GM19467 (cell line): ENCODE results near the gene ADAMTS16.

Experiments used
- ATAC-seq: cut with Tn5 transposase; IDR thresholded peaks from one replicate; pipeline ENCODE4 v1.9.1; 2021; ENCODE audit warnings: mild to moderate bottlenecking, moderate library complexity; ENCODE audit not compliant: unreplicated experiment

ADAMTS16 gene

GRCh38 chr5:5335700-5336264 is 195.7 kb downstream of the ADAMTS16 start:
- ATAC-seq, result no peak

- ATAC-seq, result no peak
Observed at GRCh38 chr5:5339257-5339656, 199.1 kb downstream of the ADAMTS16 start.

- ATAC-seq, result no peak
Observed at GRCh38 chr5:5340206-5340729, 200.1 kb downstream of the ADAMTS16 start.

- no peak for ATAC-seq
Observed at GRCh38 chr5:5341531-5342292, 201.6 kb downstream of the ADAMTS16 start.

GRCh38 chr5:5342784-5343183 is 202.7 kb downstream of the ADAMTS16 start:
- no peak for ATAC-seq

GRCh38 chr5:5343568-5343967 is 203.4 kb downstream of the ADAMTS16 start:
- ATAC-seq, result no peak

- no peak for ATAC-seq
Observed at GRCh38 chr5:5344051-5344571, 204.0 kb downstream of the ADAMTS16 start.

GRCh38 chr5:5344606-5345005 is 204.5 kb downstream of the ADAMTS16 start:
- no peak for ATAC-seq

GRCh38 chr5:5347442-5347841 is 207.3 kb downstream of the ADAMTS16 start:
- no peak for ATAC-seq

GRCh38 chr5:5348135-5348534 is 208.0 kb downstream of the ADAMTS16 start:
- ATAC-seq, result no peak

- no peak for ATAC-seq
Observed at GRCh38 chr5:5348576-5348975, 208.4 kb downstream of the ADAMTS16 start.

- no peak for ATAC-seq
Observed at GRCh38 chr5:5350101-5350500, 210.0 kb downstream of the ADAMTS16 start.

GRCh38 chr5:5351288-5351979 is 211.3 kb downstream of the ADAMTS16 start:
- ATAC-seq, result no peak

- ATAC-seq, result no peak
Observed at GRCh38 chr5:5352675-5353074, 212.5 kb downstream of the ADAMTS16 start.

GRCh38 chr5:5353681-5354080 is 213.6 kb downstream of the ADAMTS16 start:
- ATAC-seq, result no peak

- ATAC-seq, result no peak
Observed at GRCh38 chr5:5356765-5357164, 216.6 kb downstream of the ADAMTS16 start.

- ATAC-seq, result no peak
Observed at GRCh38 chr5:5359618-5360017, 219.5 kb downstream of the ADAMTS16 start.

GRCh38 chr5:5360363-5360940 is 220.3 kb downstream of the ADAMTS16 start:
- no peak for ATAC-seq

GRCh38 chr5:5360941-5361520 is 220.9 kb downstream of the ADAMTS16 start:
- ATAC-seq, result no peak

GRCh38 chr5:5363045-5363444 is 222.9 kb downstream of the ADAMTS16 start:
- ATAC-seq, result no peak

GRCh38 chr5:5364932-5365331 is 224.8 kb downstream of the ADAMTS16 start:
- ATAC-seq, result no peak
